SK-N-SH (cell line): ENCODE data around the gene BOLA3.

Source experiments
- EZH2phosphoT487 ChIP-seq: fragments of 200-600 bp; sonication (generic); IDR thresholded peaks from 2 replicates; pipeline ENCODE4 v1.6.1; 2017; ENCODE audit warnings: low read depth, mixed run types, mild to moderate bottlenecking, antibody characterized with exemption, moderate library complexity, borderline replicate concordance
- JUND ChIP-seq: IDR thresholded peaks from 2 replicates; pipeline ENCODE4 v1.4.0; 2012
- POLR2AphosphoS5 ChIP-seq: IDR thresholded peaks from 2 replicates; pipeline ENCODE4 v1.6.1; 2012; ENCODE audit warnings: low read depth, low read length
- RFX5 ChIP-seq: IDR thresholded peaks from 2 replicates; pipeline ENCODE4 v1.6.1; 2012; ENCODE audit warnings: mild to moderate bottlenecking, improper control_type of control experiment, low read length
- SMC3 ChIP-seq: IDR thresholded peaks from 2 replicates; pipeline ENCODE4 v1.6.1; 2012; ENCODE audit warnings: low read depth, low read length, improper control_type of control experiment
- TAF1 ChIP-seq: IDR thresholded peaks from 2 replicates; pipeline ENCODE4 v1.6.1; 2012; ENCODE audit warnings: low read depth, mild to moderate bottlenecking, low read length, moderate library complexity, borderline replicate concordance
- TEAD4 ChIP-seq: IDR thresholded peaks from 2 replicates; pipeline ENCODE4 v1.4.0; 2012; ENCODE audit warnings: mild to moderate bottlenecking, borderline replicate concordance; ENCODE audit not compliant: insufficient read depth
- TF ChIP-seq, protein P1 (sequence below): IDR thresholded peaks from 2 replicates; pipeline ENCODE4 v1.4.0; 2012; ENCODE audit warnings: low read depth
- TF ChIP-seq, protein P2 (sequence below): fragments of 200-600 bp; sonication (generic); IDR thresholded peaks from 2 replicates; pipeline ENCODE4 v1.6.1; 2017; ENCODE audit warnings: antibody characterized with exemption, mild to moderate bottlenecking, moderate library complexity
- TF ChIP-seq, protein P3 (sequence below): fragments of 150-350 bp; IDR thresholded peaks from 2 replicates; pipeline ENCODE4 v1.6.1; 2017; ENCODE audit warnings: antibody characterized with exemption, low read length, low read depth, borderline replicate concordance
- TF ChIP-seq, protein P4 (sequence below): IDR thresholded peaks from 2 replicates; pipeline ENCODE4; 2012

DNA sequence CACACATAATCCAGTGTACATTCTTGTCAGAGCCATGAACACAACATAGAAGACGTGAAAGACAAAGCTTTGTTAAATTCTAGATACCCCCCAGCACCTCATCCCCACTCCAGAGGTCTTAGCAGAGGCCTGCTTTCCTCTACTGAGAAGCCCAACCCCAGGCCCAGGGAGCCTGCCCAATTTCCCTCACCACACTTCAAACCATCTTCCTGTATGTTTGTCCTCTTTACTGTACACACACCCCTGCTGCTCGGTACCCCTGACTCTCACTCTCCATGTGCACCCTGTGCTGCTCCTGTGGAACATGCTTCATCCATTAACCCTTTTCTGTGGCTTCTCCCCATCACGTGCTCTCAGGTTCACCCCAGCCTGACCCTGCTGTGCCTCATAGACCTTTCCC, 37.2 kb downstream of the BOLA3 start:
- no peak for TF ChIP-seq TEAD4
- TF ChIP-seq, protein P1, sequence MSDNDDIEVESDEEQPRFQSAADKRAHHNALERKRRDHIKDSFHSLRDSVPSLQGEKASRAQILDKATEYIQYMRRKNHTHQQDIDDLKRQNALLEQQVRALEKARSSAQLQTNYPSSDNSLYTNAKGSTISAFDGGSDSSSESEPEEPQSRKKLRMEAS, result no peak
- TF ChIP-seq EZH2phosphoT487, result no peak
- TF ChIP-seq, protein P2, sequence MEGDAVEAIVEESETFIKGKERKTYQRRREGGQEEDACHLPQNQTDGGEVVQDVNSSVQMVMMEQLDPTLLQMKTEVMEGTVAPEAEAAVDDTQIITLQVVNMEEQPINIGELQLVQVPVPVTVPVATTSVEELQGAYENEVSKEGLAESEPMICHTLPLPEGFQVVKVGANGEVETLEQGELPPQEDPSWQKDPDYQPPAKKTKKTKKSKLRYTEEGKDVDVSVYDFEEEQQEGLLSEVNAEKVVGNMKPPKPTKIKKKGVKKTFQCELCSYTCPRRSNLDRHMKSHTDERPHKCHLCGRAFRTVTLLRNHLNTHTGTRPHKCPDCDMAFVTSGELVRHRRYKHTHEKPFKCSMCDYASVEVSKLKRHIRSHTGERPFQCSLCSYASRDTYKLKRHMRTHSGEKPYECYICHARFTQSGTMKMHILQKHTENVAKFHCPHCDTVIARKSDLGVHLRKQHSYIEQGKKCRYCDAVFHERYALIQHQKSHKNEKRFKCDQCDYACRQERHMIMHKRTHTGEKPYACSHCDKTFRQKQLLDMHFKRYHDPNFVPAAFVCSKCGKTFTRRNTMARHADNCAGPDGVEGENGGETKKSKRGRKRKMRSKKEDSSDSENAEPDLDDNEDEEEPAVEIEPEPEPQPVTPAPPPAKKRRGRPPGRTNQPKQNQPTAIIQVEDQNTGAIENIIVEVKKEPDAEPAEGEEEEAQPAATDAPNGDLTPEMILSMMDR, result no peak
- no peak for TF ChIP-seq POLR2AphosphoS5
- TF ChIP-seq, protein P3, sequence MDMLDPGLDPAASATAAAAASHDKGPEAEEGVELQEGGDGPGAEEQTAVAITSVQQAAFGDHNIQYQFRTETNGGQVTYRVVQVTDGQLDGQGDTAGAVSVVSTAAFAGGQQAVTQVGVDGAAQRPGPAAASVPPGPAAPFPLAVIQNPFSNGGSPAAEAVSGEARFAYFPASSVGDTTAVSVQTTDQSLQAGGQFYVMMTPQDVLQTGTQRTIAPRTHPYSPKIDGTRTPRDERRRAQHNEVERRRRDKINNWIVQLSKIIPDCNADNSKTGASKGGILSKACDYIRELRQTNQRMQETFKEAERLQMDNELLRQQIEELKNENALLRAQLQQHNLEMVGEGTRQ, result no peak
- TF ChIP-seq RFX5, result no peak
- no peak for TF ChIP-seq SMC3
- TF ChIP-seq JUND, result no peak
- TF ChIP-seq, protein P4, sequence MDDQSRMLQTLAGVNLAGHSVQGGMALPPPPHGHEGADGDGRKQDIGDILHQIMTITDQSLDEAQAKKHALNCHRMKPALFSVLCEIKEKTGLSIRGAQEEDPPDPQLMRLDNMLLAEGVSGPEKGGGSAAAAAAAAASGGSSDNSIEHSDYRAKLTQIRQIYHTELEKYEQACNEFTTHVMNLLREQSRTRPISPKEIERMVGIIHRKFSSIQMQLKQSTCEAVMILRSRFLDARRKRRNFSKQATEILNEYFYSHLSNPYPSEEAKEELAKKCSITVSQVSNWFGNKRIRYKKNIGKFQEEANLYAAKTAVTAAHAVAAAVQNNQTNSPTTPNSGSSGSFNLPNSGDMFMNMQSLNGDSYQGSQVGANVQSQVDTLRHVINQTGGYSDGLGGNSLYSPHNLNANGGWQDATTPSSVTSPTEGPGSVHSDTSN, result no peak
- no peak for TF ChIP-seq TAF1
